ENCODE results near the gene ZBTB42. TPM values are rescaled to one million over a fixed set of nuclear protein-coding genes. Genes with fewer than 3 reads are reported as not detected.

The ZBTB42 gene
- total RNA-seq, 1 experiment from 2014 or later: 6.1 TPM

DNA sequence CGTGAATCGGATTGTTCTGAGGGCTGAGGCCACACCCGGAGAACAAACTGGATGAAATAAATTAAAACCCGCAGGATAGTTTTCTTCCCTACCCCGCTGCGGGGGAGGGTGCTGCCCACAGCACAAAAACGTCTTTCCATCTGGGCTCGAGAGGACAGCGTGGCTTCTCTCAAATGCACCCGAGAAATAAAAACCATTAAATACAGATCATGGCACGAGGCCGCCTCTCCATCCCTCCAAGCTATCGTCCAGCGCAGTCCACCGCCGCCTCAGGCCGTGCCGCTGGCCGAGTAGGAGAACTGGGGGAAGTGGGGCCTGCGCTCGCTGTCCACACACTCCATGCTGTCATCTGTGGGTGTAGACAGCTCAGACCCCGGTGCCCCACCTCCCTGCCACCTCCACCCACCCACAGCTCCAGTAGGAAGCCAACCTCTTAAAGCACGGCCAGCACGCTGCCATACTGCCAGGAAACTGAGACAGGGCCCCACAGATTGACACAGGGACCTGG, 30.8 kb upstream of the ZBTB42 start:
- H4K5ac ChIP-seq (ENCODE audit: insufficient read length, low read depth, low read length): no peak overlapping the region
- no peak overlapping the region for H2BK15ac ChIP-seq (ENCODE audit: low read depth, low read length)
- no peak overlapping the region for H4K8ac ChIP-seq (replicated peaks; ENCODE audit: insufficient read length, low read depth, low read length)
- no peak overlapping the region for H3K14ac ChIP-seq (ENCODE audit: insufficient read depth, low read length)
- H3K27ac Mint-ChIP-seq: no peak overlapping the region; a peak in 1 of 7 replicates
- H3K9ac ChIP-seq (ENCODE audit: extremely low read depth, insufficient read length, low read length): no peak overlapping the region
- H3K27me3 ChIP-seq (ENCODE audit: insufficient read depth, low read length): no peaks in the 10 kb centered on the region
- H3K4me2 ChIP-seq (ENCODE audit: insufficient read depth, insufficient read length, low read length): no peak overlapping the region
- H3K56ac ChIP-seq (ENCODE audit: insufficient read length, low read depth, low read length): no peak overlapping the region
- no peak overlapping the region for H4K91ac ChIP-seq (ENCODE audit: insufficient read length, low read depth, low read length)
- no peak overlapping the region for H2BK12ac ChIP-seq (ENCODE audit: insufficient read length, low read depth, low read length)
- H3K18ac ChIP-seq (ENCODE audit: insufficient read length, low read depth, low read length): no peak overlapping the region
- peaks cover 2% of the 10 kb centered on the region for H3K23me2 ChIP-seq (ENCODE audit: insufficient read length, low read depth, low read length, poor library complexity, severe bottlenecking)
- no peaks in the 10 kb centered on the region for H3K4me1 ChIP-seq (ENCODE audit: insufficient read depth, low read length)
- no peak overlapping the region for H2AK5ac ChIP-seq (ENCODE audit: insufficient read length, low read length)
- no peak overlapping the region for H2BK120ac ChIP-seq (ENCODE audit: low read depth, low read length, poor library complexity, severe bottlenecking)
- no peak overlapping the region for H3T11ph ChIP-seq (ENCODE audit: low read length)
- H3K23ac ChIP-seq (ENCODE audit: insufficient read length, low read depth, low read length): no peak overlapping the region
- H3K9me3 Mint-ChIP-seq: peaks cover 10 to 14% of the 10 kb centered on the region in 2 experiments
- no peak overlapping the region for H2BK20ac ChIP-seq (ENCODE audit: low read depth, low read length, poor library complexity, severe bottlenecking)
- no peak for TF ChIP-seq CTCF (conservative IDR thresholded peaks at IDR 0.05)
- H3K4ac ChIP-seq (ENCODE audit: low read depth, low read length): no peak overlapping the region
- H2AFZ ChIP-seq (ENCODE audit: low read length): no peak overlapping the region
- WGBS (ENCODE audit: extremely low coverage, insufficient read length, low lambda C conversion rate): no CpG with 5 or more reads among the region's 24 CpGs
- no peak overlapping the region for H2BK5ac ChIP-seq (ENCODE audit: insufficient read length, low read length)
- no peaks in the 10 kb centered on the region for H3K9me3 ChIP-seq (ENCODE audit: control insufficient read depth, low read depth, low read length)
- no peaks in the 10 kb centered on the region for H4K20me1 ChIP-seq (ENCODE audit: control insufficient read depth, insufficient read depth, insufficient read length)
- no peak overlapping the region for H3K27ac ChIP-seq (ENCODE audit: insufficient read length, low read depth, low read length)
- no peaks in the 10 kb centered on the region for H3K79me2 ChIP-seq (ENCODE audit: insufficient read depth, low read length)
- H3K4me3 Mint-ChIP-seq: no peak overlapping the region
- H3K27me3 Mint-ChIP-seq (ENCODE audit: low read depth): no peaks in the 10 kb centered on the region
- peaks cover 15 to 21% of the 10 kb centered on the region in 2 experiments for H3K4me1 Mint-ChIP-seq
- DNase-seq: no peak
- H3K36me3 Mint-ChIP-seq (ENCODE audit: insufficient read depth in 1 of 3, low read depth in 3 of 3): peaks cover 37 to 58% (median 51%) of the 10 kb centered on the region in 3 experiments
- no peaks in the 10 kb centered on the region for H3K79me1 ChIP-seq (ENCODE audit: insufficient read depth, low read depth, low read length, poor library complexity, severe bottlenecking)
